GM12874 (cell line): ENCODE measurements around the gene RNASE13.

Experiments
- TF ChIP-seq, protein P1 (sequence below): IDR thresholded peaks from 2 replicates; pipeline ENCODE4 v1.5.1; 2011; ENCODE audit warnings: low read depth, mild to moderate bottlenecking, control low read depth, low read length, moderate library complexity; ENCODE audit not compliant: insufficient read depth

Gene RNASE13

DNA sequence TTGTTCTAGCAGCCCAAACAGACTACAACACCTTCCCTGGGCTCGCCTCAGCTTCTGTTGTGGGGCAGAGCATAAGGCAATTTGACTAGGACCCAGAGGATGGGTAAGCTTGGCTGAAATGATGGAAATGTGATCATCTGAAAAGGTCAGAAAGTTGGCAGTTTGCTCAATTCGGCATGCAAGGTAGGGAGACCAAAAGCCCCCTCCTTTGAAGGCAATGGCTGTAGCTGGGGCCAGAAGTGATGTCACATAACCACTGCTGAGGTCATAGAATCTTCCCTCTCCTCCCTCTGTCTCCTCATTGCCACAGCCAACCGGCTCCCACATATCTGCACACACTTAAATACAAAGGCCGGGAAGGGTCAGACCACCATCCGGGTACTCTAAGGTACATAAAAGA, 4.7 kb downstream of the RNASE13 start, which contains the start of gene TPPP2:
Gene TPPP2, plus strand, starts transcription at position 301 of the 400 bp plus-strand sequence. CDS start 365 bp downstream, outside the sequence.
- TF ChIP-seq, protein P1, sequence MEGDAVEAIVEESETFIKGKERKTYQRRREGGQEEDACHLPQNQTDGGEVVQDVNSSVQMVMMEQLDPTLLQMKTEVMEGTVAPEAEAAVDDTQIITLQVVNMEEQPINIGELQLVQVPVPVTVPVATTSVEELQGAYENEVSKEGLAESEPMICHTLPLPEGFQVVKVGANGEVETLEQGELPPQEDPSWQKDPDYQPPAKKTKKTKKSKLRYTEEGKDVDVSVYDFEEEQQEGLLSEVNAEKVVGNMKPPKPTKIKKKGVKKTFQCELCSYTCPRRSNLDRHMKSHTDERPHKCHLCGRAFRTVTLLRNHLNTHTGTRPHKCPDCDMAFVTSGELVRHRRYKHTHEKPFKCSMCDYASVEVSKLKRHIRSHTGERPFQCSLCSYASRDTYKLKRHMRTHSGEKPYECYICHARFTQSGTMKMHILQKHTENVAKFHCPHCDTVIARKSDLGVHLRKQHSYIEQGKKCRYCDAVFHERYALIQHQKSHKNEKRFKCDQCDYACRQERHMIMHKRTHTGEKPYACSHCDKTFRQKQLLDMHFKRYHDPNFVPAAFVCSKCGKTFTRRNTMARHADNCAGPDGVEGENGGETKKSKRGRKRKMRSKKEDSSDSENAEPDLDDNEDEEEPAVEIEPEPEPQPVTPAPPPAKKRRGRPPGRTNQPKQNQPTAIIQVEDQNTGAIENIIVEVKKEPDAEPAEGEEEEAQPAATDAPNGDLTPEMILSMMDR, result no peak

DNA sequence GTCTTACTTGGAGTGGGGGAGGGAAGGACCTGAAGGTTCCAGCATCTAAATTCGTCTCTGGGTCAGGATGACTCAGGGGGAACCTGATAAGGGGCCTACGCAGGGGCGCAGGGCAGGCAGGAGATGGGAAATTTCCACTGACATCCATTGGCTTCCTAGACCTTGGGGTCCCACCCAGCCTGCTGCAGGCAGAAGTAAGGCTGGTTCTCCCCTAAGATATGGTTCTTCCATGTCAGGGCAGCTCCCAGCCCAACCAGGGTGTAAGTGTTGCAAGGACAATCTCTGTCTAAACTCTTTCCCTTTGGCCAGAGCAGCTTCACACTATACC, 7.7 kb downstream of the RNASE13 start:
- TF ChIP-seq, protein P1, result no peak

DNA sequence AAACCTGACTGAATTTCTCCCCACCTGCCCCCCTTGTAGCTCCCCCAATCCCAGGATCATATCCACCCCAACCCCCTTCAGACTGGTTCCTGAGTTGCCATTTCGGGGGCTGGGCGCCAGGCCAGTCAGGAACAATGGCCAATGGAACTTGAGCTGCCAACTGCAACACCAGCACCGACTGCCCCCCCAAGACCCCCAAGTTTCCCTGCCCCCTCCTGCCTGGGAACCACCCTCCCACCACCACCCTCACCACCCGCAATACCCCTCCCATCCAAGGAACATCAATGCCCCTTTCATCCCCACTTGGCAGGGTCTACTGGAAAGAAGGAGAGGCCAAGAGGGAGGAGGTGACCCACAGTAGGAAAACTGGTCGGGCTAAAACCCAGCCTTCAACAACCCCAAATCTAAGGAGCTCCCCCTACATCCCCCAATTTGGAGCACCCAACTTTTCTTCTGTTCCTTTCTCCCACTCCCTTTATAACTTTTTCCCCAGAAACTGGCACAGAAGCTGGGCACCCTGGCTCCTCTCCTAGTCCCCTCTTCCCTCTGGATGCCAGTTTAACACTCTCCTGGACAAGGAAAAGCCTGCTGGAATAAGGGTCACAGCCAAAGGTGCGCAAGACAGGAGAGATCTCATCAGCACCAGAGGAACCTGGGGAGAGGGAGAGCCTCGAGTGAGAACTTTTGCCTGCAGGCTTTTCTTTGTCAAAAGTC, 8.2 kb downstream of the RNASE13 start:
- TF ChIP-seq, protein P1, result no peak

DNA sequence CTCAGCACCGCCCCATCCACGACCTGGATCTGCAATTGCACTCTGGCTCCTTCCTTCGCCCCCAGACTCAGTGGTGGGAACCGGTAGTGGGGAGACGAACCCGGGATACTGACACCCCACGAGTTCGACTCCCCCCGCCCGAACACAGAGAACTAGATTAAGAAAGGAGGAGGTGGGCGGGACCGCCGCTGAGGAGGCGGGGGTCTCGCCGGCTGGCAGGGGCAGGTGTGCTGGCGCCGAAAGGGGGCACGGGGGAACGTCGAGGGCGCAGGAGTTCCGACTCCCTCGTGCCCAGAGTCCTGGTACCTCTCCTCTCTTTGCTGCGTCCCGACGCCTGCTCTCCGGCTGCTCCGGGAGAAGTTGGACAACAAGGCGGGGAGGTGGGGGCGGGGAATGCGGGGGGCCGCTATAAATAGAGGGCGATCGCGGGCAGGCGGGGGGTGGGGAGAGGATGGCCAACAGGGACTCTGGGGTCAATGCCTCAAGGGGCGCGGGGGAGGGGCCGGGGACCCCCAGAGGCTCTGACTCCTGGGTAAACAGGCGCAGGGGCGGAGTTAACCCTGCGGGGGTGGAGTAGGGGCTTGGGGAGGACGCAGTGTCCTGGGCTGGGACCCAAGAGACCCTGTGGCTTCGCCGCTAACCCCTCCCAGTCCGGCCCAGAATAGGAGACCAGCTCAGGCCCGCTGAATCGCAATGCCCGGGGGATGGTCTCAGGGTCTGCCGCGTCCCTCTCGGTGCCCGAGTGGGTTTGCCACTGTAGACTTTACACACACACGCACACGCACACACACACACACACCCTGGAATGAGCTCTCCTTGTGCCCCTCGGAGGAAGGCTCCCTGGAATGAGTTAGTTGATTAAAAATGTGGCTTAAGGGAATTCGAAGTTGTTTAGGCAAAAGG, 9.0 kb downstream of the RNASE13 start:
- TF ChIP-seq, protein P1, result no peak

DNA sequence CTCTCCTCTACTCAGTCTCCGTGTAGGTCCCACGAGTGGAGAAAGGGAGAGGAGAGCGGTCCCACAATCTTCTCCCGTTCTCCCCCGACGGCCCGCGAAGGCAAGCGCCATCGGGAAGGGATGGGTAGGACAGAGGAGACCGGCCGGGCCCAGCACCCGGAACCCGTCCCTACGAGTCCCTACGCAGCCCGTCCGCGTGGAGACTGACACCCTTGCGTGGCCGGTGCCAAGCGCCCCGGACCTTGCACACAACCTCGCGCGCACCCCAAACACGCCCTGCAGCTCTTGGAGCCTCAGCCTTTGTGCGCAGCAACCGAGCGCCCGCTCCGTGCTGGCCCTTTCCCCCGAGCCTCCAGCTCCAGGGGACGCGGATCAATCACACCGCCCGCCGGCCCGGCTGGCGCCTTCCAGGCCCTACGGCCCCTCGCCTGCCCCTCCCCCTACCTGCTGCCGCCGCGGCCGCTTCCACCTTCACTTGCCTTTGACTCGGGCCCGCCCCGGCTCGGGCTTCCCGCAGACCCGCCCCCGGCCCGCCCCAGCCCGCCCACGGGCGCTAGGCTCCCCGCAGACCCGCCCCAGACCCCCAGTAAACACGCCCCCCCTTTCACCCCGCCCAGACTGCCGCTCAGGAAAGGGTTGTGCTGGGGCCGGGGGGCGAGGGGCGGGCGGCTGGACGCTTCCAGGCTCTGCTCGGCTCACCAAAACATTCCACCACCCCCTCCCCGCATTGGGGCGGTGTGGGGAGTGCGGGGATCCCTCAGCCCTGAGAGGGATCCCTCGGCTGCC, 9.8 kb downstream of the RNASE13 start, which contains the start of gene NDRG2:
Gene NDRG2, minus strand, starts transcription at position 477 of the 786 bp plus-strand sequence. CDS start 1,746 bp downstream, outside the sequence.
- TF ChIP-seq, protein P1, result no peak

DNA sequence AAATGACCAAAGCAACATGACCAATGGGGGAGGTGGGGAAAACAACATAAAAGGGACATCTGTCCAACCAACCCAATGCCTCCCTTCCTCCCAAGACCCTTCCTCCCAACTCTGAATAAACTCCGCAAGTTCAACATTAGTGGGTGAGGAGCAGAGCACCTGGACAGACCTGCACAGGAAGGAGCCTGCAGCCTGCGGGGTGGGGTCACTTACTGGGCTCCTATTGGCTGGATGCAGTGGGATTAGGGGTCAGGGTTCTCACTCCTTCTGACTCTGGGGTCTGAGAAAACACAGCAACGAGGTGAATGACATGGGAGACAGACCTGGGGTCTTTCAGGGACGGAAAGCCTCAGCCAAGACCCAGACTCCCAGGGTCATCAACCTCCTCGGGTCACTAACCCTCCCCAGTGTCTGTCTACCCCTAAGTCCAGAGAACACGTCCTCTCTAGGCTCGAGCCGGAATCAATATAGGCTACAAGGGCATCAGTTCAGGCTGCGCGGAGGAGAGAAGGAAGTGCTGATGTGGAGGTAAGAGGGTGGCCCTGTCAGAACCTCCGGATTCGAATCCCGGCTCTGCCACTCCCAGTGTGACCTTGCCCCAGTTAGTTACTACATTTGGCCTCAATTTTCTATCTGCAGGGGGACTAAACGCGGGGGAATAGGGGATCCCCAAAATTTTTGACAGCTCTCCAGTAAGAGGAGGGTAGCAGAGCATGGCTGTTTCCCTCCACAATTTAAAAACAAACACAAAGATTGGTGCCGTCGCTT, 10.6 kb downstream of the RNASE13 start:
- TF ChIP-seq, protein P1, result no peak
